Fibroblast of villous mesenchyme (primary cell): ENCODE measurements around the gene CFHR3. TPM values are rescaled to one million over a fixed set of nuclear protein-coding genes. Genes with fewer than 3 reads are reported as not detected.
"Not testable (repeated sequence)": the region's sequence is repeated elsewhere in the genome, so short reads cannot be mapped to it uniquely, and the experiment has no call there.

Source experiments
- DNase-seq: peaks from one replicate; pipeline ENCODE4 v3.0.0-alpha.2; 2010; ENCODE audit warnings: low read depth
- H3K4me3 ChIP-seq: 2 replicates; pipeline ENCODE4 v1.5.1; 2011; ENCODE audit warnings: low read depth, mild to moderate bottlenecking, low read length
- CTCF ChIP-seq: IDR thresholded peaks from 2 replicates; pipeline ENCODE4 v1.5.1; 2012; ENCODE audit warnings: low read depth, mild to moderate bottlenecking, low read length; ENCODE audit not compliant: insufficient read depth
- total RNA-seq: library from RNA; depleted of rRNA; stranded (reverse); fragments of >200 nt; gene quantifications from 2 replicates; pipeline ENCODE4 v1.2.3, GENCODE V29; 2012

The CFHR3 gene
- total RNA-seq, 1 donor = not detected

- not testable (repeated sequence) for H3K4me3 ChIP-seq
- DNase-seq = peak; percentile 29
- peak; percentile 27 for TF ChIP-seq CTCF
Measured at GRCh38 chr1:196743244-196743643, 31.4 kb upstream of the CFHR3 start.

GRCh38 chr1:196765019-196765740 is 9.5 kb upstream of the CFHR3 start:
- H3K4me3 ChIP-seq, DNase-seq: not testable (repeated sequence)

GRCh38 chr1:196769823-196770222 is 4.8 kb upstream of the CFHR3 start:
- not testable (repeated sequence) for DNase-seq, H3K4me3 ChIP-seq

- no peak overlapping the region for H3K4me3 ChIP-seq
- DNase-seq = no peak
- no peak for TF ChIP-seq CTCF
Measured at GRCh38 chr1:196773713-196774112, 927 bp upstream of the CFHR3 start.

GRCh38 chr1:196774175-196774574 is 465 bp upstream of the CFHR3 start:
- H3K4me3 ChIP-seq = no peak overlapping the region
- no peak for DNase-seq
- no peak for TF ChIP-seq CTCF

GRCh38 chr1:196777603-196778002 is 3.0 kb downstream of the CFHR3 start:
- no peak for TF ChIP-seq CTCF
- no peak for DNase-seq
- no peak overlapping the region for H3K4me3 ChIP-seq

- TF ChIP-seq CTCF = no peak
- DNase-seq = no peak
- no peak overlapping the region for H3K4me3 ChIP-seq
Measured at GRCh38 chr1:196779093-196779492, 4.5 kb downstream of the CFHR3 start.

GRCh38 chr1:196791252-196791651 is 16.6 kb downstream of the CFHR3 start:
- not testable (repeated sequence) for H3K4me3 ChIP-seq, DNase-seq

- not testable (repeated sequence) for DNase-seq, H3K4me3 ChIP-seq
Measured at GRCh38 chr1:196794103-196794502, 19.5 kb downstream of the CFHR3 start.
